ENCODE data around the gene DPP6.
"Not testable (repeated sequence)": the region's sequence is repeated elsewhere in the genome, so short reads cannot be mapped to it uniquely, and the experiment has no call there.

Gene DPP6

DNA sequence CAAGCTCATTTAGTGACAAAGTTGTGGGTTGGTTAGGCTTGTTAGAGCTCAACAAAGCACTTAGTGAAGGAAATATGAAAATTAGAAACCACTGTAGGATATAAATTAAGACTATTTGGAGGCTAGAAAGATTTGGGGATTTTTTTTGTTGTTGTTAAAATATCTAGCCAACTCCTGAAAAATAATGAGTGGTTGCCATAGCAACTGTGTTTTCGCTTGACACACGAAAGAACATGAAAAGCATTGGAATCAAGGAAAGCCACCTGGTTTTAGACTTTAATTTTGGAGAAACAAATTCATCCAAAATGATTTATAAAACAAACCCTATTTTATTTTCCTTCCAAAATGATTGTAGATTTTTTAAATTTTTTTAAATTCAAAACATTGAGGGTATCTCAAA, 26.3 kb downstream of the DPP6 start:
- DNase-seq, result not testable (repeated sequence)

DNA sequence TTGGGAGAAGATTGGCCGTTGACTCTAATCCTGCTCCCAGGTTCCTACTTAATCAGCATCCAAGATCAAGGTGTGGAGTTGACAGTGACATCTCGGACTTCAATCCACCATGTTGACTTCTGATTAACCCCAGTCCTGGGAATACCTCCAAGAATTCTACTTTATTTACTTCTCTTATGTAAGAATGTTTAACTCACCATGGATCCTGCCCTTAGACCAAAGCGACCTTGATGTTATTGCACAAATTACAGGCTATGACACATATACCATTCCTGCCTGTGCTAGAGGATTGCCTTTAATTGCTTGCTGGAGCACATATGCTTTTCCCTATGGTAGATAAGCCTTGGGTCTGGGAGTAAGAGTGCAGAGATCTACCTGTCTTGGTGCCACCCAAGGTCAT, 28.1 kb downstream of the DPP6 start:
- not testable (repeated sequence) for DNase-seq

DNA sequence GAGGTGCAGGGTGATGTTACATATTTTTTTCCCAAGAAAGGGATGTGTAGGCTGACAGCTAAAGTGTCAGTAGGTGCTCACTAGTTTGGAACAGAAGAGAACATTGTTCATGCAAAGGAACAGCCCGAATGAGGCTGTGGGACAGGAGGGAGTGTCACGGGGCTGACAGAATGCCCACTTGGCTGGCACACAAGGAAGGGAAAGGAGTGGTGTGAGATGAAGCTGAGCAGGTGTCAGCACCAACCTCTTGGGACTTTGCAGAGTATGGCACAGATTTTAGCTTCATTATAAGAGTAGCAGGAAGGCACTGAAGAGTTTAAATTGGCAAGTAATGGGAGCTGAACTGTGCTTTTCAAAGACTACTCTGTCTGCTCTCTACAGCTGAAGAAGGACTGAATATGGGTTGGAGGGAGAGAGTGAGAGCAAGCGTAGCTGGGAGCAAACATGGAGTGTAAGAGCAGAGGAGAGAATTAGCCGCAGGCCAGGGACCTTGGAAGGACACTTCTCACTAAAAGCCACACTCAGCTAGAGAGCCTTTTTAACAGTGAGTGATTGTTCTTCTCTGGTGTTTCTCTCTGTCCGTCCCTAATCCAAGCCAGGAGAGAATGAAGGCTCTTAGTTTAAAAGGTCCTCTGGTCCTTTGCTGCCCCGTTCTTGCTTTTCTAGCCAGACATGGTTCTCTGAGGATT, 35.0 kb downstream of the DPP6 start:
- DNase-seq, result peak; percentile 2

DNA sequence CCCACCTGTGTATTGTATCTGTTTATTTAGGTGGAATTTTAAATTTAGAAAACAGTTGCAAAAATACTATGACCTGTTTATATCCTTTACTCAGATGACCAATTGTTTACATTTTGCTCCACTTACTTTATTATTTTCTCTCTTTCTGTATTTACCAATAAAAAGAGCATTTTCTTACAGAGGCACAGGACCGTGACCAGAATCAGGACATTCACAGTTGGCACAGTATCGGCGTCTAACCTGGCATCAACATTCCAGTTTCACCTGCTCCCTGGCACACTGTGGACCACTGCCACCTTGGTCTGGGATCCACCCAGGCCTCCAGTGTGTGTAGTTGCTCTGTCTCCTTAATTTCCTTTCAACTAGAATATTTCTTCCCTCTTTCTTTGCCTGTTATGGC, 39.9 kb downstream of the DPP6 start:
- not testable (repeated sequence) for DNase-seq

DNA sequence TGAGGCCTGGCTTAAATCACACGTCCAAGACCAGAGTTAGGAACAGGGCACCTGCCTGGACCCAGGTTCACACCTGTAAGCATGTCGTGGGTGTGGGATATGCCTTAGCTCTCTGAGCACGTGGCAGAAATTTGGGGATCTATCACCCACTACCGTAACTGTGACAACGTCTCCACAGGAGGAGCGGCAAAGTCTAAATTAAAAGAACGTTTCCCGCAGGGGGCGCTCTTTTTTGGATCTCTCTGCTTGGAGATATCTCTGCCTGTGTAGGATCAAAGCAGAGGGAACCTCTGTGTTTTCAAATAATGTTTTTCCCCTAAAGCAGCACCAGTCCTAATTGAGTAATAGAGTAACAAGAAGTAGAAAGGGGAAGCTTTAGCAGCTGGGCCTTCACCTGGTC, 43.0 kb downstream of the DPP6 start:
- not testable (repeated sequence) for DNase-seq

DNA sequence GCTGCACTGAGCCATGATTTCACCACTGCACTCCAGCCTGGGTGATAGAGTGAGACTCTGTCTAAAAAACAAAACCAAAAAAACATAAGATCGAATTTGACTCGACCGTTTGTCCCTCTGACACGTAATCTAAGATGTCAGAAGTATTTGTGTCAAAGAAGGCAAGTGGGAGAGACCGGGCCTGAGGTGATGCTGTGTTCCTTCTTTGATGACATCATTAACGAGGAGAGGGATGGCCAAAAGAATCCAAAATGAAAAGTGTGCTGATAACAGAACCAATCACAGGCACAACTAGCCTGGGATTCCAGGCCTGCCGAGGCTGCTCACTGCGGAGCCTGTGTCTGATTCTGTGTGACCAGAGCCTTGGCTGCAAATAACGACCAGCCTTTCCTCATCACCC, 52.9 kb downstream of the DPP6 start:
- not testable (repeated sequence) for DNase-seq

DNA sequence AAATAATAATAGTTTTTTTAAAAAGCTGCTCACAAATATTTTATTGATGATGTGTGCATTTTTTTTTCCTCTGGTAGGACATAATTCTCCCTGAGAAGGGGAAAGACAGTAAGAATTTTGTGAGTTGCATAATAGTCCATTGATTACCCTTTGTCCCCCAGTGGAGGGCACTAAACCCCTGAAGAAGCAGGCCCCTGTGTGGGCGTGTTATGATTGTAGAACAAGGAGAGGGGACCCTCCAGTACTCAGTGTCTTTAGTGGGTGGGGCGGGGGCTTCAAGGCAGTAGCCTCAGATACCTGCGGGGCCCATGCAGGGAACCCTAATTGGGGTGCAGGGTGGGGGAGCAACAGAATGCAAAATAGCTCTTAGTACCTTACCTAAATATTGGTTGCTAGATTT, 57.4 kb downstream of the DPP6 start:
- DNase-seq, result not testable (repeated sequence)

DNA sequence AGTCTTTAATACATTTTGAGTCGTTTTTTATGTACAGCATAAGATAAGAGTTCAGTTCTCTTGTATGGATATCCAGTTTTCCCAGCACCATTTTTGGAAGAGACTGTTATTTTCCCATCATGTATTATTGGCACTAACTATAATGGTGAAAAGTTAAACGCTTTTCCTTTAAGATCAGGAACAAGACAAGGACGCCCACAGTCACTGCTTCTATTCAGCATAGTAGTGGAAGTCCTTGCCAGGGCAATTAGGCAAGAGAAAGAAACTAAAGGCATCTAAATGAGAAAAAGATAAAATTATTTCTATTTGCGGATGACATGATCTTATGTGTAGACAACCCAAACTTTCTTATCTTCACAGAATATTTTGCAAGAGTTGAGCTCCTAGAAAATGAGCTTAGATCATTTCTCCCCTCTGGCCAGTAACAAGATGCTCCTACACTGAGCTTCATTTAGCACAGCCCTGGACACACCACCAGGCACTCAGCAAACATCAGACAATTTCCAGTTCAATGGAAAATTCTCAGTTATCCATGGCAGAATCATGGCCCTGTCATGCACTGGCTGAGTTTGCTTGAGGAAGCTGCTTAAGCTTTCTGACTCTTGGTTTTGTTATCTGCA, 61.6 kb downstream of the DPP6 start:
- DNase-seq, result not testable (repeated sequence)

DNA sequence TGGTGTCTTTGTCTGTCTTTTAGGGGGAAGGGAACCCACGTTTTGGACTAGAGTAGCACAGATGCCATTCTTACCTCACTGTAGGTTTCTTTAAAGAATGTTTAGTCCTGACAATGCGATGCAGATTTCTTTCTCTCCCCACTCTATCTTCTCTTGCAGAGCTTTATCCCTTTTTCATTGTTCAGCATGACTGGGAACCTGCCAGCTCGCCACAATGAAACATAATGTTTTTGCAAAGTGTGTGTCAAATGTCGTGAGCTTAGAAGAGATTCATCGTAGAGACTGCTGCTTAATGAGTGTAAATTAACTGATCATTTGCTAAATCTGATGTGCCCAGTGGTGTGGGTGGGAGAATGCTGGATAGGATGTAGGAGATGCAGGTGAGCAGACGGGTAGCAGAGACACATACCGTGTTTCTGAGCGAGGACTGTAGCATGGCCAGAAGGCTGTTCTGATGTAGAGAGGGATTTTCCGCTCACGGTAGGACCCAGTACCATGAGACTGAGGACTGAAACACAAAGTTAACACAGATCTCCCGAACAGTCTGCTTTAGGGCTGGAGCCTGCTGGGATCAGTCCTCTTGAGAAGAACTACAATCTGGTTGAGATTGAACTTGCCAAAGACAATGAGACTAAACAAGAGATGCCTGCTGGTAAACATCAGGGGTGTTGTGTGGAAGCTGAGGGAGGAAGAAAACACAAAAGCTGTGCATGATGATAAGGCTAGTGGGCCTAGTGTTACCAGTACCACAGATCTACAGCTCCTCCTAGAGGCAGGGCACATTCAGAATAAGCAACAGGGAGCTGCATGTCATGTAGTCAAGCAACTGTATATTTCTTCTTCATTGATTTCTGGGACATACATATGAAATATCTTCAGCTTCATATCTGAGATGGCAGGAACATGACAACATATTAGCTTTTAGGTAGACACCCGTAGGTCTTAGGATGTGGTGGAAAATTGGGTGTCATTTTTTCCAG, 65.5 kb downstream of the DPP6 start:
- not testable (repeated sequence) for DNase-seq

DNA sequence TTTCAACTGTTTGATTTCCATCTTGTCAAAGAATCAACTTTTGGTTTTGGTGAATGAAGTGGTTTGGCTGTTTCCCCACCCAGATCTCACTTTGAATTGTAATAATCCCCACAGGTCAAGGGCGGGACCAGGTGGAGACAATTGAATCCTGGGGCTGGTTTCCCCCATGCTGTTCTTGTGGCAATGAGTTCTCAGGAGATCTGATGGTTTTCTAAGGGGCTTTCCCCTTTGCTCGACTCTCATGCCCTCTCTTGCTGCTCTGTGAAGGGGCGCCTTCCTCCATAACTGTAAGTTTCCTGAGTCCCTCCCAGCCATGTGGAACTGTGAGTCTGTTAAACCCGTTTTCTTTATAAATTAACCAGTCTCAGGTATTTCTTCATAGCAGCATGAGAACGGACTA, 68.6 kb downstream of the DPP6 start:
- DNase-seq, result not testable (repeated sequence)

DNA sequence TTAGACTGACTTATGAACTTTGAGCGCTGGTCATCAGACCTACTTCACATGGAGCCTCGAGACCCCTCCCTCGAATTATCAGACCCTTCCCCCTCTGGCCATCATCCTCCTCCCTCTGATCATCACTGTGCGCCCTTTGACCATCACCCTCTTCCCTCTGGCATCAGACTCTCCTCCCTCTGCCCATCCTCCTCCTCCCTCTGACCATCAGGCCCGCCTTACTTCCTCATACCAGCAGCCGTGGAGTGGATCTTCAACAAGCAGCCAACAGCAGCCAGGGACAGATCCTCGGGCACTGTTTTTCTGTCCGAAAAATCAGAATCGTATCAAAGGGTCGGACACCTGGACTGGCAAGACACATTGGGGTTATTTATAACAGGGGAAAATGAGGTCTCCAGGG, 70.5 kb downstream of the DPP6 start:
- not testable (repeated sequence) for DNase-seq

DNA sequence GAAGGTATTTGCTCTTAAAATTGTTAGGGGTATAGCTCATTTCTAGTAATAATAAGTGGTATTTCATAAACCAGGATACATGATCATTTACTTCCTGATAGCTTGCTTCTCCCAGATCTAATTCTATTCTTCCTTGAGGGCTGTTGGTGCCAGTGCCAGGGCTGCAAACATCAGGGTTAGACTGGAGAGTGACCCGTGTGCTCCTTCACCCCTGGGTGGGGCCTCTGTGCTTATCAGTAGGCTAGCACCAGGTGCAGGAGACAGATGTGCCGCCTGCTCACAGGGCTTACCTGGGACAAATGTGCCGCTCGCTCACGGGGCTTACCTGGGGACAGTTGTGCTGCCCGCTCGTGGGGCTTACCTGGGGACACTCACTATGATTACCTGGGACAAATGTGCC, 71.2 kb downstream of the DPP6 start:
- DNase-seq, result not testable (repeated sequence)

DNA sequence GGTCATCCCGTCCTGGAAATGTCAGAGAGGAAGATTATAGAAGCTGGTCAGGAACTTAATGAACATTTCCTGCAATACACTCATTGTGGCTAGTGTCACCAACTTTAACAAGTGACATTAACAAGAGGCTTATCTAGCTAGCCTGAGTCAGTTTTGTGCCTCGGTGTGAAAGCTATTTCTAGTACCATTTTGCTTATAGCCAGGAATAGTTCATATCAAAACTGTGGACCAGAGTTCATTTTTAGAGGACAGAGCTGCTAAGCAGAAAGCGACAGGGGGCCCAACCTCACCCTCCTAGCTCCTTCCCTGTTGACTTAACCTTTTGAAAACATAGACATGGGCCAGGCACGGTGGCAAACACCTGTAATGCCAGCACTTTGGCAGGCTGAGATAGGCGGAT, 76.9 kb downstream of the DPP6 start:
- not testable (repeated sequence) for DNase-seq

DNA sequence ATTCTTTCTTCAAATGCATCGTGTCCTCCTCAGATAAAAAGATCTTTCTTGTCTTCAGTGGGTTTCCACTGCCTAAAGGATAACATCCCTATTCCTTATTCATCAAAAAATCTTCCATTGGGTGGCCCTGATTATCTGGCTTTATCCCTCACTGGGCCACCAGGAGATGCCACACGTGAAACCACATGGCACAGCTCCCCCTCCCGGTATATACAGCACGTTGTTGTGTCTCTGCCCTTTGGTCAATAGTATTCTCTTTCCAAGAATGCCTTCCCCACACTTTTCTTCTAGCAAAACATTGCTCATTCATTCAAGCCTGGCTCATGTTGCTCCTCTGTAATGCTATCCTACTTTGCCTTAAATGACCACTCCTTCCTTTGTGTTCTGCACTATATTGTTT, 80.4 kb downstream of the DPP6 start:
- not testable (repeated sequence) for DNase-seq

DNA sequence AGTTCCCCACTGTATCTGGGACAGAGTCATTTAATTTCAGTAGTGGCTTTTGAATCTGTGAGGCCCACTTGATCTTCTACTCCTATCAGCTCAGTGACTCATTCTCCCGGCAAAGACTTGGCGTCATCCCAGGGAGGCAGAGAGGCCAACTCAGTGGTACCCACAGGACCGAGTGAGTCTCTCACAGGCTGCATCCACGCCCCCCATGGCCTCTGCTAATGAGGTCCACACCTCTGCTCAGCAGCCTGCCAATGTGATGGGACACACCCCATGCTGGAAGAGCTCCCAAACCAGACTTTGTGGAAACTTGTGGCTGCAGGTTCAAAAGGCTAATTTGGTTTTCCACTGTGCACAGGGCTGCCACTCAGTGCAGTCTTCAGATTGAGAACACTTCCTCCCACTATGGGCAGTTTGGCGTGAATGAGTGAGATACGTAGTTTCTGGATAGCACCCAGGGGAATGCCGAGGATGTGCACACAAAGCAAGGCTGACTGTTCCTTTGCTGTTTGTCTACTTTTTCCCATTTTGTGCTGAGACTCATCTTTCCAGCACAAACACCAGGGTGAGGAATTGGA, 81.6 kb downstream of the DPP6 start:
- DNase-seq, result not testable (repeated sequence)

DNA sequence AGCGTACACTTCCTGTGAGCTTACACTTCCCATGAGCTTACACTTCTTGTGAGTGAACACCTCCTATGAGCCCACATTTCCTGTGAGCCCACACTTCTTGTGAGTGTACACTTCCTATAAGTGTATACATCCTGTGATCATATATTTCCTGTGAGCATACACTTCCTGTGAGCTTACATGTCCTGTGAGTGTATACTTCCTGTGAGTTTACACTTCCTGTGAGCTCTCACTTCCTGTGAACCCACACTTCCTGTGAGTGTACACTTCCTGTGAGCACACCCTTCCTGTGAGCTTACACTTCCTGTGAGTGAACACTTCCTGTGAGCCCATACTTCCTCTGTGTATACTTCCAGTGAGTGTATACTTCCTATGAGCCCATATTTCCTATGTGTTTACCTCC, 82.5 kb downstream of the DPP6 start:
- DNase-seq, result not testable (repeated sequence)

DNA sequence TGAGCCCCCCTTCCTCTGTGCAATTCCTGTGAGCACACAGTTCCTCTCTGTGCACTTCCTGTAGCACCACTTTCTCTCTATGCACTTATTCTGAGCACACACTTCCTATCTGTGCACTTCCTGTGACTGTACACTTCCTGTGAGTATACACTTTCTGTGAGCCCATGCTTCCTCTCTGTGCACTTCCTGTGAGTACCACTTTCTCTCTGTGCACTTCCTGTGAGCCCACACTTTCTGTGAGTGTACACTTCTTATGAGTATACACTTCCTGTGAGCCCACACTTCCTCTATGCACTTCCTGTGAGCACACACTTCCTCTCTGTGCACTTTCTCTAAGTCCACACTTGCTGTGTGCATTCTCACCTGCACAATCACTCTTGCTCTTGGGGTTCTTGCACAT, 83.4 kb downstream of the DPP6 start:
- DNase-seq, result not testable (repeated sequence)

DNA sequence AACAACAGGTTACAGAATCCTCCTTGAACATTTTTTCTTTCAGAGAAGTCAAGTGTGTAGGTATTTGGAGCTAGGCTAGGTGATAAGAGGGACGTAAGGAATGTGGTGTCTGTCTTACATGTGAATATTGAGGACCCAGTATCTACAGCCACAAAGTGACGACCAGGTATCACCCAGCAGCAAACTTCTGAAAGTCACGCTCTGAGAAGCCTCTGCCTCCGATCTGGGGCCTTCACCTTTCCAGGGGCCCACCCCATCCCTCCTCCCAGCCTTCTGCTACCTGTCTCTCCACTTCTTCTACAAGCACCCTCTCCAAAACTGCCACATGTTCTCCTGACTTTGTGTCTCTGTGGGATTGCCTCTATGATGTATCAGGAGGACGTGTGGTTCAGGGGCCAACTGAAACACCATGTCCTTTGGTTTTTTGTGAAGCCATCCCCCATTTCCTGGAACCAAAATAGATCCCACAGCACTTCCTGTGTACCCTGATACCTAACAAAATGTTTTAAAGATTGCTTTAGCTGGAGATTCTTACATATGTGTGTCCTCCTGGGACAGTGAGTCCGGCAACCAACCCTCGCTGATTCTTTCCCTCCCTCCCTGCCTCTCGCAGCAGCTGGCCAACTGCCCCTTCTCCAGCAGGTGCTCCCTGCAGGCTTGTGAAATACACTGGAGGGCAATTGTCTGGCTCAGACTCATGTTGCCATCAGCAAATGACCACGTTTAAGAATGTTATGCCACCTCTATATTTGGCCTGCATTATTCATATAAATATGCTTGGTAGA, 93.9 kb downstream of the DPP6 start:
- DNase-seq, result not testable (repeated sequence)

DNA sequence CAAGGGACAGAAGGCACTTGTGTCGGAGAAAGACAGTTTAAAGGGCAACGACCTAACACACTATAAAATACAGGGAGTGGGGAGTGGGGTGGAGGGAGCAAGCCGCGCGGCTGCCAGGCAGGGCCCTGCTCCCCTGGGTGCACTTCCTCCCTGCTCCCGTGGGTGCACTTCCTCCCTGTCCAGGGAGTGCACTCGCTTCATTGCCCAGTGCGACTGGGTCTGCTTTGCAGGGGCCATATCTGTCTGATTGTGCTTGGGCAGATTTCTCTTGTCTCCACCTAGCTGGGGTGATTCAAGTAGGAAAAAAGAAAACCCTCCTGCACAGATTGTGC, 94.5 kb downstream of the DPP6 start:
- DNase-seq, result not testable (repeated sequence)

DNA sequence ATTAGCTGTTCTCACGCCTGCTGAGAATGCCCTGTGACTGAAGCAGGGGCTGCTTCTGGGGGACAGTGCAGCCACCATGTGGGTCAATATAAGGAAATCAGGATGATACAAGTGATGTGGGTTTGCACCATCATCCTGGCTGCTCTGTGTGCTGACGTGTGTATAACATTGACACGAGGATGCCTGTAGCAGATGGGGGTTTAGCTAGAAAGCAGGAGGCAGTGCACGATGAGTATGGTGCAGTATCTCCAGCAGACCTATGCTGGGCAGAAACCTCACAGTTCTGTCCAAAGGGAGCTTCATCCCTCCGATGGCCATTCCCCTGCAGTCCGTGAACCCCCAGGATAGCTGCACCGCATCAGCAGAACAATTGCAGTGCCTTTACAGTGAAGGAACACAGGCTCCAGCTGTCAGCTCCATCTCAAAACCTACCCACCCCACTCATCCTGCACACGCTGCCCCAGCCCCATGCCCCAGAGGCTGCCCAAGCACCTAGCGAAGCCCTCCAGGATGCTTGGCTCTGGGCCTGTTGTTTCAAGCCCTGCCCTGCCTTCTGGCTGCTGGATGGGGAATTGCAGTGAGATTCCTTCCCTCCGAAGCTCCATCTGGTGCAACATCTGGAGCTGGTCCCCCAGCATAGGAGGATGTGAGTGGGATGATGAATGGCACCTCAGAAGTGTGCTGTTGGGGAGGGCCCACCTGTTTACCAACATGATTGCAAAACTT, 96.8 kb downstream of the DPP6 start:
- not testable (repeated sequence) for DNase-seq

DNA sequence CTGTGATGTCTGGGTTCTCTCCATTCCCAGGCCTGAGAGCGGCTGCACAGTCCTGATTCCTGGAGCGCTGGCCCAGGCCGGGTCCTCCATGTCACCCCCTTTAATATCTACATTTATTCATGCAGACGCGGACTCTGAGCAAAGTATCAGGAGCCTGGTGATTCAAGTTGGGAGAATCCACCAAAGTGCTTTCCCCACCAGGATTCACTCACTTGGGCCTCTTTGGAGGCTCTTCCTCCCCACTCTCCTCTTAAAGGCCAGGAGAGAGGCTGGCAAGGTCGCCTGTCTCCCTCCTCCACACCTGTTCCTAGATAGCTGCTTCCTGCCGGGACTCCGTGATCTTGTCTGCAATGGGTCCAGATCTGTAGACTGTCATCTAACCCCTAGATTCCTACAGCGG, 98.5 kb downstream of the DPP6 start:
- DNase-seq, result not testable (repeated sequence)

DNA sequence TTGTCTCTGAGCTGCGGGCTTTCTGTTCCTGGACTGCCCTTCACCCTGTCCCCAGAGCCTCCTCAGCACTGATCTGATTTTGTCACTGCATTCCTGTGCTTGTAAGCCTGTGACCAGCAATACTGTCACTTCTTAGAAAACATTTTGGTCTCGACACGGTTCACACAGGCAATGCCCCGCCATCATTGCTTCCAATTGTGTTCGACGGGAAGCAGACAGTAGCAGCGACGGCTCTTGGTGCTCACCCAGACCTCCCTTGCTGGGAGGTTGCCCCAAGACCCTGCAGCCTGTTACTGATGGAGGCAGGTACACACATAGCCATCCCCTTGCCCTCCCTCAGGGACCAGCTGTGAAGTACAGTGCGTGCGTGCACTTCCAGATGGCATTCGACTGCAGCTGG, 99.1 kb downstream of the DPP6 start:
- DNase-seq, result not testable (repeated sequence)
